ENCODE data around the gene NTN4.

Gene NTN4

GRCh38 chr12:95808146-95808545 lies 17.6 kb upstream of the NTN4 start:
- DNase-seq (ENCODE audit: low read depth) = no peak
- no peak overlapping the region for H3K4me3 ChIP-seq (replicated peaks; ENCODE audit: low read depth, low read length)
- TF ChIP-seq CTCF (IDR thresholded peaks at IDR 0.05; ENCODE audit: low read length, missing control alignments) = no peak

GRCh38 chr12:95805864-95806671 lies 15.5 kb upstream of the NTN4 start:
- TF ChIP-seq CTCF (IDR thresholded peaks at IDR 0.05; ENCODE audit: low read length, missing control alignments) = no peak
- H3K4me3 ChIP-seq (replicated peaks; ENCODE audit: low read depth, low read length) = no peak overlapping the region
- DNase-seq (ENCODE audit: low read depth) = peak; percentile 88

GRCh38 chr12:95804291-95804690 lies 13.7 kb upstream of the NTN4 start:
- no peak for DNase-seq (ENCODE audit: low read depth)
- no peak for TF ChIP-seq CTCF (IDR thresholded peaks at IDR 0.05; ENCODE audit: low read length, missing control alignments)
- H3K4me3 ChIP-seq (replicated peaks; ENCODE audit: low read depth, low read length) = no peak overlapping the region

- no peak for TF ChIP-seq CTCF (IDR thresholded peaks at IDR 0.05; ENCODE audit: low read length, missing control alignments)
- DNase-seq (ENCODE audit: low read depth) = no peak
- H3K4me3 ChIP-seq (replicated peaks; ENCODE audit: low read depth, low read length) = no peak overlapping the region
These were observed 13.3 kb upstream of the NTN4 start for GRCh38 chr12:95803817-95804216.

GRCh38 chr12:95802482-95803270 lies 12.1 kb upstream of the NTN4 start:
- no peak overlapping the region for H3K4me3 ChIP-seq (replicated peaks; ENCODE audit: low read depth, low read length)
- peak; percentile 83 for DNase-seq (ENCODE audit: low read depth)
- no peak for TF ChIP-seq CTCF (IDR thresholded peaks at IDR 0.05; ENCODE audit: low read length, missing control alignments)

GRCh38 chr12:95796982-95797289 lies 6.4 kb upstream of the NTN4 start:
- DNase-seq (ENCODE audit: low read depth) = no peak
- no peak overlapping the region for H3K4me3 ChIP-seq (replicated peaks; ENCODE audit: low read depth, low read length)
- TF ChIP-seq CTCF (IDR thresholded peaks at IDR 0.05; ENCODE audit: low read length, missing control alignments) = no peak

All from fibroblast of pulmonary artery (primary cell).